Kidney epithelial cell (primary cell): Measurements from ENCODE around the gene BCAP31. TPM values are rescaled to one million over a fixed set of nuclear protein-coding genes. Genes with fewer than 3 reads are reported as not detected.
A peak's percentile ranks its signal among the peaks of the same experiment; 100 is the strongest.

Source experiments
- DNase-seq: peaks from one replicate; pipeline ENCODE4 v3.0.0-alpha.2; 2010; ENCODE audit warnings: low read depth
- H3K27me3 ChIP-seq: 2 replicates; pipeline ENCODE4 v1.6.0; 2011; ENCODE audit warnings: low read length; ENCODE audit not compliant: control insufficient read depth, insufficient read depth
- H3K36me3 ChIP-seq: 2 replicates; pipeline ENCODE4 v1.5.1; 2011; ENCODE audit warnings: low read length; ENCODE audit not compliant: control insufficient read depth, insufficient read depth
- H3K4me3 ChIP-seq: 2 replicates; pipeline ENCODE4 v1.5.1; 2011; ENCODE audit warnings: low read depth, mild to moderate bottlenecking, control low read depth, low read length
- total RNA-seq: library from RNA; depleted of rRNA; stranded (reverse); fragments of >200 nt; gene quantifications from 2 replicates; pipeline ENCODE4 v1.2.3, GENCODE V29; 2015
- TF ChIP-seq, protein P1 (sequence below): IDR thresholded peaks from 2 replicates; pipeline ENCODE4 v1.5.1; 2011; ENCODE audit warnings: mild to moderate bottlenecking, moderate library complexity, low read length, control low read depth, inconsistent platforms; ENCODE audit not compliant: insufficient read depth, poor library complexity, severe bottlenecking

BCAP31 gene
- total RNA-seq, 1 donor from 2014 or later, result 179 TPM

DNA sequence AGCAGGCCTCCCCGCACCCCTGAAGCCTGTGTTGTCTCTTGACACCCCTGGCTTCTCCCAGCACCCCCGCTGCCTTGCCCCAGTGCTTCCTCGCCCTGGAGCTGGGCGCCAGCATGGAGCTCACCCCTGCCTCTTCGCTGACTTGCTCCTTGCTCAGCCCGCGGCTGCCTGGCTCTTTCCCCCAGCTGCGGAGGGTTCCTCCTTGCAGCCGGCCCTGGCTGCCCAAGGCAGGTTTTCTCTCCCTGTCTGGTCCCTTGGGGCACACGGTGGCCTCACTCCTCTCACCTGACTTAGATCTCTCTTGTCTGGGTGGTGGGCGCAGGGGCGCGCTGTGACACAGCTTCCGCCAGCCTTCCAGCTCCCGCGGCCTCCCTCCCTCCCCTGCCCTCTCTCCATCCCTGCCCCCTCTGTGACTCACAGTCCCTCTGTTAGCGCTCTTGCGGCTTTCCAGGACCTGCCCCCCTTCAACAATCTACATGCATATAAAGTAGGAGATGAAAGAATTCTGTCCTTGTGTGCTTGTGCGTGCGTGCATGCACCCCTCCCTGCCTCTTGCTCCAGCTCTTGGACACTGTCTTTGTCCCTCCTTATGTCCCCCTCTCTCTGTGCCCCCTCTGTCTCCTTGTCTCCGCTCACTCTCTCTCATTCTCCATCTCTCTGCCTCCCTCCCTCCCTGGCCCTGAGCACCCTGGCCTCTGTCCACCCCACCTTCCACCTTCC, 42.1 kb upstream of the BCAP31 start:
- Histone ChIP-seq H3K27me3 (no peaks in the 10 kb centered on the region), H3K36me3 (no peaks in the 10 kb centered on the region), H3K4me3 (peak overlapping the region; percentile 25)
- peak; percentile 21 for DNase-seq
- TF ChIP-seq, protein P1, sequence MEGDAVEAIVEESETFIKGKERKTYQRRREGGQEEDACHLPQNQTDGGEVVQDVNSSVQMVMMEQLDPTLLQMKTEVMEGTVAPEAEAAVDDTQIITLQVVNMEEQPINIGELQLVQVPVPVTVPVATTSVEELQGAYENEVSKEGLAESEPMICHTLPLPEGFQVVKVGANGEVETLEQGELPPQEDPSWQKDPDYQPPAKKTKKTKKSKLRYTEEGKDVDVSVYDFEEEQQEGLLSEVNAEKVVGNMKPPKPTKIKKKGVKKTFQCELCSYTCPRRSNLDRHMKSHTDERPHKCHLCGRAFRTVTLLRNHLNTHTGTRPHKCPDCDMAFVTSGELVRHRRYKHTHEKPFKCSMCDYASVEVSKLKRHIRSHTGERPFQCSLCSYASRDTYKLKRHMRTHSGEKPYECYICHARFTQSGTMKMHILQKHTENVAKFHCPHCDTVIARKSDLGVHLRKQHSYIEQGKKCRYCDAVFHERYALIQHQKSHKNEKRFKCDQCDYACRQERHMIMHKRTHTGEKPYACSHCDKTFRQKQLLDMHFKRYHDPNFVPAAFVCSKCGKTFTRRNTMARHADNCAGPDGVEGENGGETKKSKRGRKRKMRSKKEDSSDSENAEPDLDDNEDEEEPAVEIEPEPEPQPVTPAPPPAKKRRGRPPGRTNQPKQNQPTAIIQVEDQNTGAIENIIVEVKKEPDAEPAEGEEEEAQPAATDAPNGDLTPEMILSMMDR, result no peak

DNA sequence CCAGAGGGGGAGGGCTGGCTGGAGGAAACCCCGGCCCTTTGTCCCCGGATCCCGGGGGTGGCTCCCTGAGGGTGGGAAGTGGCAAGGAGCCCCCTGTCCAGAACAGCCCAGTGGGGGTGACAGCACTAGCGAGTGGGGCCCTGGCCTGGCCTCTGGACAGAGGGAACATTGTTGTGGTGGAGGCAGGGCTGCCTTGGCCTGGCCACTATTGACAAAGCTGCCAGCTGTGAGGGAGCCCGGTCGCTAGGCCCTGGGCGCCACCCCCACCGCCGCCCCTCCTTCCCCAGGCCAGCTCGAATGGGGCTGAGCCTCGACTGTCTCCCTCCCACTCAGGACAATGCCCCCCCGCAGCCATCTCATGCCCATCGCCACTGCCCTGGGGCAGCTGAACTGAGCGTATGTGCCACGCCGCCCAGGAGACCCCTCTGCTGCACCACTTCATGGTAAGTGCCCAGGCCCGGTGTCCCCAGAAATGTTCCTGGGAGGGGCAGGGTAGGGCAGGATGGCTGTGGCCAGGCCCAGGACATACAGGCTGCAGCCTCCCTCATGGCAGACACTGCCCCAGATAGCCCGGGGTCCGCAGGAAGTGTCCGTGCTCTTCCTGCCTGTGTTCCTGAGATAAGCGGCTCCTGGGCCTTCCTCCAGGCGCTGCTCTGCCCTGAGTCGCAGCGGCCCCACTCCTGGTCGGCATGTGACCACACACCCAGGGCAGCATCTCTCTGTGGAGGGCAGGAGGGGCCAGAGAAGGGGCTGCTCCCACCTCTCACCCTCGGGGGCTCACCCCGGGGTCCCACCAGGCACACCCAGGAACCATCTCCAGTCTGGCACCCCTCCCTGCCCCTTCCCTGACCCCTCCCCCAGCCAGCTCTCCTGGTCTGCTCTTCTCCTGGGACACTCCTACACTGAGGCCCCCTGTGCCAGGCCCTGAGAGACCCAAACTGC, 41.2 kb upstream of the BCAP31 start:
- Histone ChIP-seq H3K4me3 (no peak overlapping the region), H3K36me3 (no peaks in the 10 kb centered on the region), H3K27me3 (no peaks in the 10 kb centered on the region)
- no peak for DNase-seq
- TF ChIP-seq, protein P1, result no peak

GRCh38 chrX:153764786-153765137, 40.6 kb upstream of the BCAP31 start:
- TF ChIP-seq, protein P1, result no peak

DNA sequence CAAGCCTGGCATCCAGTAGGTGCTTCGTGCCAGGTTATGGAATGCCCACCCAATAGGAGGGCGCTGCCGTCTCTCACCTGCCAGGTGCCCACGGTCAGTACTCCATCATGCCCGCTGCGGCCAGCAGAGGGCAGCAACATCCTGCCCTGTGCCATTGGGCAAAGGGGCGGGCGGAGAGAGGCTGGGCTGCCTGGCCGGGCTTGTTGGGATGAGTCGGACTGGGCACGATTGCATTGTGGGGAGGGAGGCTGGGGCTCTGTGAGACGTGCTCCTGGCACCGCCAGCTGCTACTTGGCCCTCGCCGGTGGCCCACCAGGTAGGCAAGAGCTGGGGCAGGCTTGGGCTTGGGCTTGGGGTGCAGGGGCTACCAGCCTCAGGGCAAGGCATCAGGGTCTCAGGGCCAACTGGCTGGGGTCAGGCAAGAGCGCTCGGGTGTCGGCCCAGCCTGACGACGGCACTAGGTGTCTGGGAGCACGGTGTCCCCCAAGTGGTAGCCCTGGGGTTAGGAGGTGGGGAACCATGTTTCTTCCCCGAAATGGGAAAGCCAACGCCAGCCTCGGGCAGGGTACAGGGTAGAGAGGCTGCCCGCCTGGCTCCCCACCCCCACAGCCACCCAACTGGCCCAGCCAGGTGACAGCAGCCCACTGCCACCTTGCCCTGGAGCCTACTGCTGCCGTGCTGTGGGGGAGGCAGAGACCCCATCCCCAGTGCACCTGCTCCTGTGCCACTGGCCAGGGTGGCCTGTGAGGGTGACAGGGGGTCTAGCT, 40.0 kb upstream of the BCAP31 start, which contains the start of gene PLXNB3:
TSS of gene PLXNB3 (plus strand) at position 261 of the 767 bp plus-strand sequence. CDS start 1,287 bp downstream, outside the sequence.
- H3K4me3 ChIP-seq, result peak within 1 kb of the TSS; percentile 32

More at GRCh38 chrX:153764786-153765137, 40.6 kb upstream of the BCAP31 start:
- no peak overlapping the region for H3K4me3 ChIP-seq
- no peaks in the 10 kb centered on the region for H3K36me3 ChIP-seq
- H3K27me3 ChIP-seq, result no peaks in the 10 kb centered on the region
- no peak for DNase-seq

GRCh38 chrX:153763298-153763932, 39.2 kb upstream of the BCAP31 start:
- Histone ChIP-seq H3K27me3 (no peaks in the 10 kb centered on the region), H3K4me3 (no peak overlapping the region), H3K36me3 (no peaks in the 10 kb centered on the region)
- no peak for DNase-seq
- TF ChIP-seq, protein P1, result no peak

More for the DNA sequence above, 40.0 kb upstream of the BCAP31 start, which contains the start of gene PLXNB3:
- no peaks in the 10 kb centered on the region for H3K27me3 ChIP-seq
- TF ChIP-seq, protein P1, result peak; percentile 76
- DNase-seq, result peak; percentile 21
- no peaks in the 10 kb centered on the region for H3K36me3 ChIP-seq
